Body of pancreas (tissue), 4 donors: Measurements from ENCODE around the gene FBXL2. TPM values are rescaled to one million over a fixed set of nuclear protein-coding genes. Genes with fewer than 3 reads are reported as not detected.
"Not testable (repeated sequence)": the region's sequence is repeated elsewhere in the genome, so short reads cannot be mapped to it uniquely, and the experiment has no call there.

Experiments used
- ATAC-seq: fragments of 150-250 bp; one replicate; pipeline ENCODE4 v1.9.1; 2016
- DNase-seq, 4 donors: peaks; one replicate each; pipeline ENCODE4 v3.0.0-alpha.2; 2019
- H3K27ac ChIP-seq, 4 donors: fragments of 200-600 bp; sonication (generic); 1 replicate in 3 of 4; 2 replicates in 1 of 4; pipeline versions ENCODE4 v1.5.1 to v1.6.1; 2016 to 2019; ENCODE audit warnings: mild to moderate bottlenecking in 1 of 4, mixed read lengths in 1 of 4, moderate library complexity in 1 of 4
- H3K27me3 ChIP-seq, 2 donors: fragments of 200-600 bp; sonication (generic); one replicate each; pipeline ENCODE4 v1.6.0; 2016; ENCODE audit warnings: mild to moderate bottlenecking in 1 of 2
- H3K36me3 ChIP-seq, 2 donors: fragments of 200-600 bp; sonication (generic); replicated peaks in 1 of 2; 2 replicates each; pipeline ENCODE4 v1.5.1; 2016; ENCODE audit warnings: low read depth in 2 of 2; ENCODE audit not compliant: insufficient read depth in 1 of 2
- H3K4me1 ChIP-seq: fragments of 200-600 bp; sonication (generic); one replicate; pipeline ENCODE4 v1.6.0; 2016
- H3K4me3 ChIP-seq, 2 donors: fragments of 200-600 bp; sonication (generic); 1 replicate in 1 of 2; 2 replicates in 1 of 2; pipeline ENCODE4 v1.5.1; 2016 to 2019
- H3K9me3 ChIP-seq, 3 donors: fragments of 200-600 bp; sonication (generic); 1 replicate in 2 of 3; 2 replicates in 1 of 3; pipeline ENCODE4 v1.5.1; 2016
- CTCF ChIP-seq, 7 experiments: fragments of 450-650 bp in 4 of 7; fragments of 200-600 bp in 3 of 7; sonication (generic) in 3 of 7; IDR thresholded peaks; one replicate each; pipeline ENCODE4 v1.5.1; 2016 to 2019; ENCODE audit warnings: antibody characterized with exemption in 7 of 7
- POLR2A ChIP-seq, 3 donors: fragments of 450-650 bp; IDR thresholded peaks; one replicate each; pipeline ENCODE4 v1.6.1; 2016; ENCODE audit warnings: antibody characterized with exemption in 3 of 3, mild to moderate bottlenecking in 2 of 3
- WGBS, 2 donors: methylation state at CpG; one replicate each; pipeline ENCODE4 v1.1.5; 2017; 5-methylcytosine and 5-hydroxymethylcytosine counted together
- intact Hi-C: fragments of 100-400 bp; cut with DNase I; formaldehyde crosslinking; loops from one replicate; pipeline ENCODE4 v1.15.1; 2023
- total RNA-seq, 2 donors: library from RNA; depleted of rRNA; stranded (reverse); fragments of >200 nt; gene quantifications; one replicate each; pipeline ENCODE4 v1.1.0, GENCODE V29; 2016

Gene FBXL2
- total RNA-seq, 2 donors from 2014 or later = 5.3 to 6.7 TPM

- ATAC-seq = no peak
- H3K4me3 ChIP-seq = no peak overlapping the region
- H3K27ac ChIP-seq = no peak overlapping the region
- peaks cover 19% of the 10 kb centered on the region for H3K4me1 ChIP-seq
- H3K9me3 ChIP-seq = no peaks in the 10 kb centered on the region
- TF ChIP-seq POLR2A (IDR thresholded peaks at IDR 0.05) = no peak
- no peak for TF ChIP-seq CTCF (IDR thresholded peaks at IDR 0.05)
- intact Hi-C loops = no loop called here
- H3K36me3 ChIP-seq = peaks cover 0 to 5% of the 10 kb centered on the region in 2 donors
- no peaks in the 10 kb centered on the region for H3K27me3 ChIP-seq
- DNase-seq = no peak
- WGBS, 2 donors = 84 to 89% methylated on average over 2 of the region's 2 CpGs
These were observed 148.2 kb downstream of the FBXL2 start for GRCh38 chr3:33425453-33425852.

GRCh38 chr3:33426068-33426467 is 148.8 kb downstream of the FBXL2 start:
- intact Hi-C loops = no loop called here
- H3K27ac ChIP-seq = no peak overlapping the region
- ATAC-seq = no peak

GRCh38 chr3:33426630-33427317 is 149.5 kb downstream of the FBXL2 start:
- H3K27me3 ChIP-seq = no peaks in the 10 kb centered on the region
- no peak for TF ChIP-seq CTCF (IDR thresholded peaks at IDR 0.05)
- no peak for TF ChIP-seq POLR2A (IDR thresholded peaks at IDR 0.05)
- ATAC-seq (no peak), DNase-seq (no peak)
- no peak overlapping the region for H3K27ac ChIP-seq
- intact Hi-C loops = no loop called here
- H3K4me3 ChIP-seq = no peak overlapping the region
- no peaks in the 10 kb centered on the region for H3K9me3 ChIP-seq
- H3K4me1 ChIP-seq = peaks cover 24% of the 10 kb centered on the region
- H3K36me3 ChIP-seq = peaks cover 0 to under 1% of the 10 kb centered on the region in 2 donors
- 94 to 95% methylated on average over 10 of the region's 10 CpGs for WGBS, 2 donors

More at GRCh38 chr3:33426068-33426467, 148.8 kb downstream of the FBXL2 start:
- Histone ChIP-seq H3K4me3 (no peak overlapping the region), H3K9me3 (no peaks in the 10 kb centered on the region), H3K27me3 (no peaks in the 10 kb centered on the region), H3K4me1 (peaks cover 19% of the 10 kb centered on the region), H3K36me3 (peaks cover 0 to 5% of the 10 kb centered on the region in 2 donors)
- 63 to 75% methylated on average over 1 of the region's 1 CpG for WGBS, 2 donors
- no peak for DNase-seq
- no peak for TF ChIP-seq CTCF (IDR thresholded peaks at IDR 0.05)
- no peak for TF ChIP-seq POLR2A (IDR thresholded peaks at IDR 0.05)

- 59 to 76% methylated on average over 7 of the region's 7 CpGs for WGBS, 2 donors
- no peaks in the 10 kb centered on the region for H3K9me3 ChIP-seq
- H3K4me3 ChIP-seq = no peak overlapping the region
- TF ChIP-seq POLR2A (IDR thresholded peaks at IDR 0.05) = no peak
- no peak for TF ChIP-seq CTCF (IDR thresholded peaks at IDR 0.05)
- no peak for ATAC-seq
- no peak for DNase-seq
- H3K4me1 ChIP-seq = peaks cover 33% of the 10 kb centered on the region
- H3K27me3 ChIP-seq = no peaks in the 10 kb centered on the region
- H3K27ac ChIP-seq = no peak overlapping the region
- H3K36me3 ChIP-seq = no peaks in the 10 kb centered on the region
- intact Hi-C loops = no loop called here
These were observed 151.5 kb downstream of the FBXL2 start for GRCh38 chr3:33428734-33429133.

GRCh38 chr3:33429306-33429705 is 152.1 kb downstream of the FBXL2 start:
- ATAC-seq, H3K9me3 ChIP-seq, DNase-seq, H3K4me3 ChIP-seq, intact Hi-C loops, H3K27me3 ChIP-seq, H3K27ac ChIP-seq, H3K36me3 ChIP-seq: not testable (repeated sequence)
- WGBS, 2 donors = 85 to 98% methylated on average over 2 of the region's 2 CpGs
- peaks cover 35% of the 10 kb centered on the region for H3K4me1 ChIP-seq
